HG02973 (cell line): ENCODE measurements around the gene FMN1.

ENCODE experiments used
- ATAC-seq: cut with Tn5 transposase; IDR thresholded peaks from one replicate; pipeline ENCODE4 v1.9.1; 2021; ENCODE audit warnings: moderate library complexity; ENCODE audit not compliant: unreplicated experiment

FMN1 gene

DNA sequence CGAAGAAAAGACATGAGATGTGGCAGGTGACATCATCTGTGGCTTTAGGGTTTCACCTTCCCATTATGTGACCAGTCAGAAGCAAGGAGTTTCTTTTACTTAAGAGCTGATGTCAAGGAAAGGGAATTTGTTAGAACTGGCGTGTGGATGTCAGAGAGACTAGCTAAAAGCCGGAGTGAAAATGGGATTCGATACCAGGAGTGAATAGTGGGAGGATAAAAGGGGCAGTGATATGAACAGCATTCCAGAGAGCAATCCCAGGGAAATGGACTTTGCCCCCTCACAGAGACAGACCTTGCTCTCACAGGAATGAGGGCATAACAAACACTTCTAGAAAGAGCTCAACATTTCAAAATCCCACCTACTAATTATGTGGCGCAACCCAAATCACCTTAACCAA is 5.9 kb upstream of the FMN1 start:
- ATAC-seq: no peak

DNA sequence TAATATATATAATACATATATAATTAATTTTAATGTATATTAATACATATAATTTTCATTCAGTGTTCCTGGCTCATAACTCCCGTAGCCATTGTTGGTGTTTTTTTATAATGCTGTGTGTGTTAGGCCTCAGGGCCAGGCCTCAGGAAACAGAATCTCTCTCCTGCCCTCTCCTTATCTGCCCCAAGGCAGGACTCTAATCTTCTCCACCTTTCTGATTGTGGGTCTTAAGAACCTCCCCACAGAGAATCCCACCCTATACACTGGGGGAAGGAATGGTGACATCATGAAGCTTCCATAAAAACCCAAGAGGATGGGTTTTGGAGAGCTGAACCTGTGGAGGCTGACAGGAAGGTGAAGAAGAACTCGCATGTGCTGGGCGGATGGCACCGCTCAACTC is 4.0 kb upstream of the FMN1 start:
- ATAC-seq: no peak

DNA sequence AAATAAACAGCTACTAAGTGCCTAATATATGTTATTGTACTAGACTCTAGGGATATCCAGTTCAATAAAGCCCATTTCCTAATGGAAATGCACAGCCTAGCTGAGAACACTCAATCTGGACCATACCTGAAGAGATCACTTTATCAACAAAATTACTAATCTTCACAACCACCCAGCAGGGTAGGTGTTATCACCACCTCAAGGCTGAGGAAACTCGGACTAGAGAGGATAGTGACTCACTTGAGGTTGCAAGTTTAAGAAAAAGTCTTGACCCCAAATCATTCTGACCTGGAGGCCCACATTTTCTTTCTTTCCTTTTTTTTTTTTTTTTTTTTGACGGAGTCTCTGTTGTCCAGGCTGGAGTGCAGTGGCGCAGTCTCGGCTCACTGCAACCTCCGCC is 3.1 kb upstream of the FMN1 start:
- ATAC-seq: no peak

DNA sequence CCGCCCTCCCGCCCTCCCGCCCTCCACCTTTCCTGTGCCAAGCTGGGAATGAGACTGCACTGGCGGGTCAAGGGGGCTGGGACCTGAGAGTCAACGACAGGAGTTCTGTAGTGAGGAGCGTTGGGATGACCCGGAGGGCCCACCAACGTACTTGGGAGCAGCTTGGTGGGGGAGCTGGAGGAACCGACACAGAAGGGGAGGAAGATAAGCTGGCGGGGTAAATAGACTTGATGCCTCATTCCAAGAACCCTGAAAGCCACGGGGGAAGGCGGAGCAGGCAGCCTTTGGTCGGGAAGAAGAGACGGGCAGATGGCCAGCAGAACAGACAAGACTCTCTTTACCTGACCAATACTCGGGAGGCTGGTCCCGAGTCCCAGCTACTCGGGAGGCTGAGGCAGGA is 277 bp downstream of the FMN1 start:
- ATAC-seq: no peak

DNA sequence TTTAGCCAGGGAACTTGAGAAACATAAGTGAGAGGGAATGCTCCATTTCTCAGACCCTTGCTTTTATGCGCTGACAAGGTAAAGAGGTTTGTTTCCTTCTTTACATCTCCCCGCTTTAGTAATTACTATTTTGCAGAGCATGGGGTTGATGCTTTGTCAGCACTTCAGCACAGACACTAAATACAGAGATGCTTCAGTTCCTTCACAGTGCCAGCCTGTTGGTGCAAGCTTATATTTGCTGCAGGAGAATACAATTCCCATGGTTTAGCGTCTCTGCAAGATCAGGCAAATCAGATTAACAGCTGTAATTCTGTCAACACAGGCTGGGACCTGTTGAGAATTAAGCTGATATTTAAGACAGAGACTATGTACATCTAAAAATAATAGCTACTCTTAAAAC is 2.9 kb downstream of the FMN1 start:
- ATAC-seq: no peak

DNA sequence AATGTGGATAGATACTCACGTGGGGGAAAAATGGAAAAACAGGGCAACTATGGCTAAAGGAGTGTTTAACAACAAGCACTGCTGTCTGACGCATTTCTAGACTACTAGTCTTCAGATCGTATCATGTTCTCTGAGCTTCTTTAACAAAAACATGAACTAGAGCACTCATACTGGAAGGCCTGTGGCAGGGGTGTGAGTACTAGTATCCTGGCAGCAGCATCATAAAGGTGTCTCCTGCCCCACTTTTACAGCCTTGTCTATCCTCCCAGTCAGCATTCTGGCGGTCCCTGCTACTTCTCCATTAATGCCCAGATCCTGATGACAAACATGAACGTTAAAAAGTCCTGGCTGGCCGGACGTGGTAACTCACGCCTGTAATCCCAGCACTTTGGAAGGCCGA is 4.0 kb downstream of the FMN1 start:
- no peak for ATAC-seq

DNA sequence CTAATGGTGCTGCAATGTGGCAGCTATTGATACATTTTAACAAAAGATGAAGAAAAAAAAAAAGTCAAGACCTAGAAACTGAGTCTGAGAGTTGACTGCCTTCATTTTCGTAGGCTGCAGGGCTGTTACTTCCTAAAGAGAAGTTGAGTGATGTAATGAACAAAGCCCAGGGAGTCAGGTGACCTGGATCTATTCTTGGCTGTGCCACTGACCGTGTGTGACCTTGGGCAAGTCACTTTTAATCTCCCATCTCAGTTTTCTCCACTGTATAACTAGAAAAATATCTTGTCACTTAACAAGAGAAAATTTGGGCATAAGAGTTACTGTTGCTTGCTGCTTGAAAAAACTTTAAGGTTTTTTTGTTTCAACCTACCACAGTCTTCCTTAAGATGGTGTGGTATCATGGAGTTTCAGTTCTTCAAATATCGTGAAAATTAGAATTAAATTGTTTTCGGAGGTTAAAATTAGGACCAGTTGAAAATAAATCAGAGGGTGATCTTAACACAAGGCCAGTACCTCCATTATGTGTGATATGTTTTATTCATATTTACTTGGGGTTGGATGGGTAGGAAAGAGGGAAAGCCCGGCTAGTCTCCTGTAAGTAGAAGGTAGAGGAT is 5.8 kb downstream of the FMN1 start:
- ATAC-seq: no peak

DNA sequence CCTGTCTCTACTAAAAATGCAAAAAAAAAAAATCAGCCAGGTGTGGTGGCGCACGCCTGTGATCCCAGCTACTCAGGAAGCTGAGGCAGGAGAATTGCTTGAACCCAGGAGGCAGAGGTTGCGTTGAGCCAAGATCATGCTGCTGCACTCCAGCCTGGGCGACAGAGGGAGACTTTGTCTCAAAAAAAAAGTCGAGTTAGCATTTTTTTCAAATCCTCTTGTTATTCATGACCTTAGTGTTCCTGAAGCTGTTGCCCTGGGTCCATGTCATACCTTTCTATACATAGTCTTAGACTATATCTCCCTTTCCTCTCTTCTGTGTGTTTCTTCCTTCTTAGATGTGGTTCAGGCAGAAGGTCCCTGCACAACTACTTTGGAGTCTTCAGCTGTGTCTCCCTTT is 6.4 kb downstream of the FMN1 start:
- ATAC-seq: no peak

DNA sequence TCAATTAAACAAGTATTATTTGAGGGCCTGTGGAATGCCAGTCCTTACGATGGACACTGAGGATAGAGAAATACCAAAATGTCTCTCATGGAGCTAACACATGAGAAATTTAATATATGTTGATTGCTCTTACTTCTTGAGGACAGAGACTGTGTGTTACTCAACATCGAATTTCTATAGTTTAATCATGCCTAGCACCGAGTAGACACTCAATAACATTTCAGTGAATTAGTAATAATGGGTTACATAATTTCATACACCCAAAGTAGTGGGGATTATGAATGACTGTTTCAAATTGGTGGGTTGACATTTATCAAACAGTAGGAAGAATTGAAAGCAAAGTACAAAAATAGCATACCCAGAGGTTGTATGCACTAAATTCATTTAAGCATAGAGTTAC is 11.2 kb downstream of the FMN1 start:
- ATAC-seq: no peak

DNA sequence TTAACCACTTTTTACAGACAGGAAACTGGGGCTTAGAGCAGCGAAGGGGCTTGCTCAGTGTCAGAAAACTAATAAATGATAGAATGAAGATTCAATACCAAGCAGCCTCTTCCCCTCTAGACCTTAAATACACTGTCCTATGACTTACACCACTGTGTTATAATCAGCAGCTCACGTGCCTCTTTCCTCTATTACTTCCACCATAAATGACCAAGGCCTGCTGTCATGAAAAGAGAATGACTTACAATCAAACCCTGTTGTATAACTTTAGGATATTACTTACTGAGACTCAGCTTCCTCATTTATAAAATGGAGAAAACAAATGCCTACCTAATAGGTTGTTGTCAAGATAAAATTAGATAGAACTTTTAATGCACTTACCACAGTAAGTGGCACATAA is 11.6 kb downstream of the FMN1 start:
- no peak for ATAC-seq

DNA sequence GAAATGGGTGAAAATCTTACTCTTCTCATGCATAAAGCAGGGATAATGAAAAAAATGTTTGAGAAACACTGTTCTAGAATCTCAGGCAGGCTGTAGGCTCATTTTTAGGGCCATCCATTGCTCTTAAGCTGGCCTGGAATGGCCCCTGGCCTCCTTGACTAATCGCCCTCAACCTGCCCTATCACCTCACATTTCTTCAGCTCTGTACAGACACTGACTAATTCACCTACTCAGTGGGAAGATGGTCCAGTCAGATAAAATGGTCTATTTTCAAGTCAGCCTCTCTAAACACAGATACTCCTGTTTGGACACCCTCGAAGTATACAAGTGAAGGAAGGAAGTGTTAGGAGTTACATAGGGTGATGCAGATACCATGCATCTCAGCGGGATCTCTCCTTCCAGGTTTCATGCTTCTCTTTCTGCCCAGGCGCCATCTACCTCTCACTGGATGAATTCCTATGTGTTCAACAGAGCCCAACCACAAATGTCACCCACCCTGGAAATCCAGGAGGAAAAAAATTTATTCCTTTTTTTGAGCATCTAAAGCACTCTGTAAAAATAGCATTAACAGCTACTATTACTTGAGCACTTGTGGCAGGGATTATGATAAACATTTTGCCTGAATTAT is 12.1 kb downstream of the FMN1 start:
- no peak for ATAC-seq

DNA sequence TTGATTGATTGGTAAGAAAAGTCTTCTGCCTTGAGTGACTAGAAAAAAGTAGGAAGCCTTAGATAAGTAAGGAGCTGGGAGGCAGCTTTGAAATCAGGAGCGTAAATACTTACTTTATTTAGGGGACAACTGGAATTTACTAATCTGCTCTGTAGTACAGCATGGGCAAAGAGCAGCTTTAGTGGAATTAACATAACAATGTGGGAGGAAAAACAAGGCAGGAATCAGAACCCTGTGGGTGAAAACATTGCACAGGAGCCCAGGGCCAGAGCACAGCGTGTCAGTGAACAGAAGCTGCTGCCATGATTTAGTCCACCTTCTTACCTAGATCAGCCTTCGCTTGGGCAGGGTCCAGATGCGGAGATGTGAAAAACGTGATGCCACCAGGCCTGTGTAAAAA is 14.6 kb downstream of the FMN1 start:
- ATAC-seq: no peak

DNA sequence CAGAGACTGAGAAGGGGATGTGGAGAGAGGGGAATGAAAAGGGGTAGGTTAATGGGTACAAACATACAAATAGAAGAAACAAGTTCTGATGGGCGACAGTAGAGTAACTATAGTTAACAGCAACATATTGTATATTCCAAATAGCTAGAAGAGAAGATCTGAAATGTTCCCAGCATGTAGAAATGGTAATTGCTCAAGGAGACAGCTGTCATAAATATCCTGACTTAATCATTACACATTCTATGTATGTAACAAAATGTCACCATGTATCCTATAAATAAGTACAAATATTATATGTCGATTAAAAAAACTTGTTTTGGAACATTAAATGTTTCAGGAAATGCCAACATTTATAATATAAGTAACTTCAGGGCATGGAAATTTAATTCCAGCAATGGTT is 23.3 kb downstream of the FMN1 start:
- no peak for ATAC-seq

DNA sequence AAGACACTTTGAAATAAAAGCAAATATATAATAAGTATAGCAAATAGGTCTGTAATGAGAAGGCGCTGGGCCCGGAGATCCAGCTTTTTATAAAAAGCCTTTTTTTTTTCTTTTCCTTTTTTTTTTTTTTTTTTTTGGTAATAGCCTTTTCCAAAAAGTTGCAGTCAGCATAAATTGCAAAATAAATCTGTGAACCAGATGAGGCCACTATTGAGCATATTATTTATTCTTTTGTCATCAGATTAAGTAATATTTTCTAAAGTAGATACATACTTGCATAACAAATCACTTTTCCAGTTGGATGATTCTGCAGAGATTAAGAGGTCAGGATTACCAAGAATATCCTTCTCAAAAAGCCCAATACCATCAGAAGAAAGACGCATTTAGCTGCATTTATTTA is 24.9 kb downstream of the FMN1 start:
- no peak for ATAC-seq

DNA sequence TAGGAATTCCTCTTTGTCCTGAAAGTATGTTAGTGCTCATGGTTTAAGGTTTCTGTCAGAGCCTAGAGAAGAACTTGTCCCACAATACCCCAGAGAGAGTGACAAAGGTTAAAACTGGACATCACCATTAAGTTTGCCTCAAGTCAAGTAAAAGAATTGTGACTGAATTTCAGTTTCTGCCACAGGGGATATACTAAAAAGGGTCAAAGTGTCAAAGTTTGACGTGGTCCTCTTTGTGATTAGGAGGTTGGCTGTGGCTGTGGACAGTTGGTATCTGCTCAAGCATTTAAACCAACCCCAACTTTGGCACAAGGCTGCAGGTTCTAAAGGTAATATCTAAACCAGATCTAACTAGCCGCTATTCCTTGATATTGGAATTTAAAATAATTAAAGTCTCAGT is 26.1 kb downstream of the FMN1 start:
- ATAC-seq: no peak

DNA sequence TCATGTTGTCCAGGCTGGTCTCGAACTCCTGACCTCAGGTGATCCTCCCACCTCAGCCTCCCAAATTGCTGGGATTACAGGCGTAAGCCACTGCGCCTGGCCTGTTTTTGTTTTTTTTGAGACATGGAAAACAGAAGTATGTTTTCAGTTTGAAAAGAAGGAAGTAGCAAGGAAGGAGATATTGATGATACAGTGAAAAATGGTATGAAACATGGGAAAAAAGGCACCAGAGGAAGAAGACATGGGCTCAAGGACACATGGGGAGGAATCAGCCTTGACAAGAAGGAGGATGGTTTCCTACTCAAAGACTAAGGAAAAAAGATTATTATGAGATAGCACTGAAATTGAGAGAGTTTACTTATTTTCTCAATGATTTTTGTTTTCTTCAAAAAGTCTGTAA is 30.7 kb downstream of the FMN1 start:
- ATAC-seq: no peak

DNA sequence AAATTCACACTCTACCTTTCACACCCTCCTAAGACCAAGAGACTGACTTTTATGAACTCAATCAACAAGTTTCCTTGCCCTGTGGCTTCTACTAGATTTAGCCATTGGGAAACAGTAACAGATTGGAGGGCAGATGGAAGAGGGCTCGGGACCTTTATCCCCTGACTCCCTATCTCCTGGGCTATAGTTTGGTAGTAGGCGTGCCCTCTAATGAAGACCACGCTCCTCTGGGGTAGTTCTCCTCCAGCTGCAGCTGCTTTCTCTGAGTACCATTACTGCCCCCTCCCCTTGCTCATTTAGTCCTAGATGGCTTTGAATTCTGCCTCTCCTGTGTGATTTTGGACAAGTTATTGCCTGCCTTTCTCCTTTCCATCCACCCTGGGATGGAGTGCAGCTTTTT is 33.3 kb downstream of the FMN1 start:
- ATAC-seq: no peak

DNA sequence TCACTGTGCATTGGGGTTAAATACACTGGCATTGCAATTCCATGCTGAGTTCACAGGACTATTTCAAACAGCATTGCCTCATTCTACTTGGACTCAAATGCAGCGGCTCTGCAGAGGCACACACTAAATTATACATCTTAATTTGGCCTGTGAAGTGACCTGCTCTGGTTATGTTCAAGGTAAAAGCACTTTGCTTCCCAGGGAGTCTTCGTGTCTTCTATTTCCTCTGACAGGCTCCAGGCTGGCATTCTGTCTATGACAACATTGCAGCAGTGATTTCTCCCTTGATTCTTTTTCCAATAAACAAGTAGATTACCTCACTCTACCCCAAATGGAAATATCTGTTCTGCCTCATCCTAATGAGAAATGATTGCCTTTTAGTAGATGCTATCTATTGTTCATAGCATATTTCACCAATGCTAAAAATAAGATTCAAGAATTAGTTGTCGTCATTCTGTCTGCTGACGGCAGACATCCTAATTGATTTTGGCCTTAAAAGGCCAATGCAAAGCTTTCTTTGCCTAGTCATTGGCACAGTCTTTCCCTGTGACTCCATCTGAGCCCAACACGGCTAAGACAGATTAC is 33.8 kb downstream of the FMN1 start:
- ATAC-seq: no peak

DNA sequence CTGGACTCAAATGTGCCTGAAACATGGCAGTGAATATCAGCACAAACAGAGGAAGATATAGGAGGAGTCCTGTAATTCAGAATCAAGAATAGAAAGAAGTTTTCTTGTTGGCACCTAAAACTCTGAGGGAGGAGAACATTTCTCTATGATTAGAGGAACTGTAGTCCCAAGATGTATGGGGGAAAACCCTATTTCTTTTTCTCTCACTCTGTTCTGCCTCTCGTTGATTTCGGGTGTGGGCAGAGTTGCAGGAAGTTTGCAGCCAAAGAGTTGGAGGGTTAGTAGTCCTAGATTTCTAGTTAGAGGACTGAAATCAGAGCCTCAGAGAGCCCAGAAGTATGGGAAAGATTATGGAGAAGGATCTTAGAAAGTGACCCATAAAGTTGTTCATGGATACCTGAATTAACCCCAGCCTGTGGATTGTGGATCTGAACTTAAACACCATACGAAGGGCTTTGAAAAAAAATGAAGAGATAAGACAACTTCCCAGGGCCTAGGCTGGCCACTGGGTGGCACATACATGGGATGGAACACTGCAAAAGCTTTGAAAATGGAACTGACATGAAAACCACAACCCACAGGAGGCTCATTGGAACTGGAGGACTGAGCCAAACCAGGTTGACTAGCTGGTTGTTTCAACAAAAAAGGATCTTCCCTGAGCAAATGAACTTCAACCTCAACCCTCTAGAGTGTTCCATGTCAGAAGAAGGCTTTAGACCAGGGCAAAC is 34.6 kb downstream of the FMN1 start:
- no peak for ATAC-seq

DNA sequence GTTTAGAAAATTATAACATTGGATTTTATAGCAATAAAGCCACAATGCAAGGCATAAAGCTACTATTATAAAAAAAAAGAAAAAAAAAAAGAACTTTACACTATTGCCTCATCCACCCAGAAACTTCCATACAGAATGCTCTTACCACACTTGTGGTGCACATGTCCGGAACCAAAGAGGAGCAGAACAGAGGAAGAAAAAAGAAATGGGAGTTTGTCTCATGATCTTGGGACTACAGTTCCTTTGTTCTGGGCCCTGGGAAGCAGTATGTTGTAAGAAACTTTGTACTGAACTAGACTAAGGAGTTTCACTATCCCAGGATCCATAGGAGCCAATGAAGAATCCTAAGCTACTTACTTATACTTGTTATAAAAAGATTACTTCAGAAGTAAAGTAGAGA is 36.1 kb downstream of the FMN1 start:
- ATAC-seq: no peak

DNA sequence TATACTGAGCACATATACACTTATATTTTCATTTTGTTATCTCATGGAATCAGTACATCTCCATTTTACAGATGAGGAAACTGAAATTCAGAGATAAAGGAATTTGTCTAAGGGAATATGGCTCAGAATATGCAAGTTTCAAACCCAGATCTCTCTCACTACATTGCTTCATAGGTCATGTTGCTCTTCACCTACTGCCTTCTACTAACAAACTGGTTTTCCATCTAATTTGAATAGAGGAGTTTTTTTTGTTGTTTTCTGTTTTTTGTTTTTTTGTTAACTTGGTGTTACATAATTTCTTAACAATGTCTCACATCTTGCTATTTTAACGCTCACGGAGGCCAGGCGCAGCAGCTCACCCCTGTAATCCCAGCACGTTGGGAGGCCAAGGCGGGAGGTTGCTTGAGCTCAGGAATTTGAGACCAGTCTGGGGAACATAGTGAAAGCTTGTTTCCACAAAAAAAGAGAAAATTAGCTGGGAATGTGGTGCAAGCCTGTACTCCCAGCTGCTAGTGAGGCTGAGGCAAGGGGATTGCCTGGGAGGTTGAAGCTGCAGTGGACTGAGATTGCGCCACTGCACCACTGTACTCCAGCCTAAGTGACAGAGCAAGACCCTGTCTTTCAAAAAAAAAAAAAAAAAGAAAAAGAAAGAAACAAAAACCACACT is 37.0 kb downstream of the FMN1 start:
- ATAC-seq: no peak
